Measurements from ENCODE around the gene CFL1. TPM values are rescaled to one million over a fixed set of nuclear protein-coding genes. Genes with fewer than 3 reads are reported as not detected.

The CFL1 gene
- total and polyA plus RNA-seq, 2 of the 8 experiments (the other 6 are each of a cell fraction or from before 2014, with no cell fraction given): 1,252 to 1,365 TPM

- H3K36me3 ChIP-seq (ENCODE audit: control insufficient read depth in 2 of 4, insufficient read depth in 4 of 4, low read length in 3 of 4): no peaks in the 10 kb centered on the region
- no peak overlapping the region; the same call in 1 of the 2 replicates for H2AFZ ChIP-seq (ENCODE audit: low read length)
- peak overlapping the region; percentile 95 for H2BK120ac ChIP-seq (replicated peaks; ENCODE audit: low read depth, low read length)
- no peak overlapping the region for H3K4ac ChIP-seq (replicated peaks; ENCODE audit: insufficient read length, low read depth, low read length)
- peaks cover 3 to 11% (median 8%) of the 10 kb centered on the region in 4 experiments; a peak in 6 of 7 replicates for H3K4me1 ChIP-seq (replicated peaks in 1 of 4; ENCODE audit: control insufficient read depth in 3 of 4, insufficient read depth in 4 of 4, low read length in 3 of 4)
- no peak overlapping the region for H4K5ac ChIP-seq (ENCODE audit: insufficient read length, low read depth, low read length)
- peaks cover 9% of the 10 kb centered on the region; the same call in 1 of the 2 replicates for H3K23me2 ChIP-seq (ENCODE audit: low read depth, low read length)
- H3K4me2 ChIP-seq (ENCODE audit: insufficient read depth in 1 of 2, low read depth in 2 of 2, low read length in 2 of 2): peak overlapping the region; percentile 78 to 89
- no peak overlapping the region for H2BK20ac ChIP-seq (ENCODE audit: low read length)
- peak overlapping the region; percentile 91 for H4K8ac ChIP-seq (ENCODE audit: extremely low read depth, insufficient read depth, low read length)
- WGBS, 2 experiments (ENCODE audit: extremely low coverage in 1 of 2, insufficient coverage in 1 of 2, insufficient read length in 1 of 2, insufficient replicate concordance in 2 of 2, low coverage in 1 of 2, low lambda C conversion rate in 2 of 2, missing lambda C conversion rate in 1 of 2): 24% methylated on average over 28 of the region's 28 CpGs; no CpG with 5 or more reads in 1 of the 2 experiments
- H2BK15ac ChIP-seq (ENCODE audit: low read length): no peak overlapping the region
- H3K23ac ChIP-seq (ENCODE audit: insufficient read length): no peak overlapping the region
- no peak overlapping the region for H3K27ac ChIP-seq (ENCODE audit: low read depth, low read length)
- peak overlapping the region; percentile 39 to 71 (median 52) for H3K4me3 ChIP-seq (ENCODE audit: extremely low read depth in 1 of 4, insufficient read depth in 2 of 4, low read depth in 3 of 4, low read length in 4 of 4)
- H4K20me1 ChIP-seq (replicated peaks in 1 of 2; ENCODE audit: control insufficient read depth in 1 of 2, insufficient read depth in 2 of 2, low read length in 2 of 2): peaks cover 0 to 4% of the 10 kb centered on the region in 2 experiments
- H3K14ac ChIP-seq (ENCODE audit: insufficient read length): no peak overlapping the region
- H3K27me3 ChIP-seq (replicated peaks in 1 of 4; ENCODE audit: control insufficient read depth in 3 of 4, extremely low read depth in 1 of 4, insufficient read depth in 3 of 4, low read length in 3 of 4): peaks cover 15 to 41% (median 35%) of the 10 kb centered on the region in 4 experiments
- H3K79me1 ChIP-seq (ENCODE audit: low read depth, low read length): no peaks in the 10 kb centered on the region; the same call in 1 of the 2 replicates
- H2BK5ac ChIP-seq (ENCODE audit: low read depth, low read length): peak overlapping the region; percentile 16; the same call in 1 of the 2 replicates
- H2AK5ac ChIP-seq (ENCODE audit: low read depth, low read length): peak overlapping the region; percentile 65; the same call in 1 of the 2 replicates
- peak overlapping the region in 3 of 4 experiments; percentile 13 to 43 (median 13); a peak in 2 of 7 replicates for H3K9ac ChIP-seq (replicated peaks in 1 of 4; ENCODE audit: extremely low read depth in 1 of 4, low read depth in 3 of 4, low read length in 3 of 4)
- POLR2A ChIA-PET (ENCODE audit: partially characterized antibody): interaction anchor here (1.1 to 3.7 kb wide), 7 partner anchors 8 to 187 kb away, joined by 3 to 18 read pairs (median 5); partner anchors contain the start of genes BANF1, CCDC85B, CFL1 and EFEMP2
- no peaks in the 10 kb centered on the region for H3K9me3 ChIP-seq (ENCODE audit: insufficient read depth in 2 of 2, low read depth in 1 of 2, low read length in 1 of 2)
- FAIRE-seq (no peak), DNase-seq (ENCODE audit: low read depth in 1 of 2, low spot score in 2 of 2) (no peak)
- H2BK12ac ChIP-seq (ENCODE audit: low read depth, low read length): no peak overlapping the region
- CTCF ChIA-PET (ENCODE audit: partially characterized antibody): interaction anchor here (0.7 to 9.7 kb wide), 11 partner anchors 11 to 305 kb away, joined by 3 to 150 read pairs (median 3); partner anchors contain the start of genes CCDC85B, FIBP and MUS81
- peak overlapping the region; percentile 87 for H3K18ac ChIP-seq (ENCODE audit: extremely low read depth, low read length)
- peak overlapping the region; percentile 80 for H4K91ac ChIP-seq (replicated peaks; ENCODE audit: insufficient read length, low read length)
- no peak overlapping the region for H3K56ac ChIP-seq (replicated peaks; ENCODE audit: insufficient read length, low read depth, low read length)
- no peaks in the 10 kb centered on the region for H3K79me2 ChIP-seq (ENCODE audit: control insufficient read depth in 1 of 2, insufficient read depth in 2 of 2, low read length in 2 of 2)
- TF ChIP-seq ATF3 (IDR thresholded peaks at IDR 0.05; ENCODE audit: insufficient read depth, low read depth, low read length) (no peak), TEAD4 (IDR thresholded peaks at IDR 0.05; ENCODE audit: low read depth, low read length) (no peak), JUN (IDR thresholded peaks at IDR 0.05; ENCODE audit: low read depth, low read length) (no peak), PHF8 (conservative IDR thresholded peaks at IDR 0.05; ENCODE audit: low read depth, low read length) (no peak), MAX (IDR thresholded peaks at IDR 0.05) (no peak), GABPA (IDR thresholded peaks at IDR 0.05; ENCODE audit: borderline replicate concordance, insufficient read depth, low read length) (no peak), CHD2 (IDR thresholded peaks at IDR 0.05; ENCODE audit: low read length) (no peak), NANOG (IDR thresholded peaks at IDR 0.05; ENCODE audit: insufficient read depth, low read depth, low read length, poor library complexity, severe bottlenecking) (no peak), CEBPB (IDR thresholded peaks at IDR 0.05; ENCODE audit: low read depth, low read length) (no peak), CTBP2 (IDR thresholded peaks at IDR 0.05; ENCODE audit: borderline replicate concordance, insufficient read depth, insufficient read length, low read length) (no peak), TCF12 (IDR thresholded peaks at IDR 0.05; ENCODE audit: low read depth, low read length) (no peak)
Observed at GRCh38 chr11:65898656-65899355, 40.8 kb upstream of the CFL1 start.

Data from H1 (cell line).